B cell (primary cell): ENCODE results near the gene TGFB1. TPM values are rescaled to one million over a fixed set of nuclear protein-coding genes. Genes with fewer than 3 reads are reported as not detected.

Experiments
- ATAC-seq: fragments of 200-7000 bp; cut with Tn5 transposase; one replicate; pipeline ENCODE4 v1.10.0; 2021; ENCODE audit warnings: low read depth, mild to moderate bottlenecking, moderate number of reproducible peaks, moderate library complexity
- CTCF ChIA-PET: fragments of 350-600 bp; sonication (Branson Sonifier 250); formaldehyde crosslinking; loops from one replicate; lab custom pipeline; 2021; ENCODE audit warnings: antibody characterized with exemption, inconsistent platforms; lab: Charles Lee
- POLR2A ChIA-PET: fragments of 350-600 bp; sonication (Branson Sonifier 250); formaldehyde crosslinking; loops from one replicate; lab custom pipeline; 2021; ENCODE audit warnings: antibody characterized with exemption; lab: Charles Lee
- DNase-seq: peaks from one replicate; pipeline ENCODE4 v3.0.0; 2013
- H2AFZ ChIP-seq: 2 replicates; pipeline ENCODE4 v1.6.1; 2012; ENCODE audit warnings: mild to moderate bottlenecking, low read depth, low read length; ENCODE audit not compliant: insufficient read depth, poor library complexity, severe bottlenecking
- H3K27ac ChIP-seq, 2 donors: 1 replicate in 1 of 2; 2 replicates in 1 of 2; pipeline ENCODE4 v1.5.1; 2012 to 2013; ENCODE audit warnings: low read length in 2 of 2, mild to moderate bottlenecking in 2 of 2, moderate library complexity in 1 of 2
- H3K27me3 ChIP-seq, 4 experiments: fragments of 200-600 bp in 1 of 4; sonication (generic) in 1 of 4; replicated peaks in 1 of 4; 1 replicate in 2 of 4; 2 replicates in 2 of 4; pipeline versions ENCODE4 v1.6.1 to v1.7.0; 2013 to 2016; ENCODE audit warnings: low read length in 3 of 4, mild to moderate bottlenecking in 2 of 4, mixed read lengths in 1 of 4, moderate library complexity in 1 of 4; ENCODE audit not compliant: insufficient read depth in 4 of 4, control insufficient read depth in 3 of 4; ENCODE audit errors: control extremely low read depth in 1 of 4
- H3K36me3 ChIP-seq, 2 experiments: replicated peaks in 1 of 2; 1 replicate in 1 of 2; 2 replicates in 1 of 2; pipeline versions ENCODE4 v1.6.1 to v1.7.1; 2013; ENCODE audit warnings: low read length in 1 of 2; ENCODE audit not compliant: insufficient read depth in 2 of 2, control insufficient read depth in 1 of 2; ENCODE audit errors: control extremely low read depth in 1 of 2, extremely low read depth in 1 of 2
- H3K4me1 ChIP-seq, 2 donors: fragments of 200-600 bp in 1 of 2; sonication (generic) in 1 of 2; 1 replicate in 1 of 2; 2 replicates in 1 of 2; pipeline versions ENCODE4 v1.5.1 to v1.6.1; 2013 to 2017; ENCODE audit warnings: low read length in 2 of 2; ENCODE audit not compliant: control insufficient read depth in 2 of 2, insufficient read depth in 2 of 2
- H3K4me2 ChIP-seq: replicated peaks from 2 replicates; pipeline ENCODE3; 2012; ENCODE audit warnings: mild to moderate bottlenecking, low read depth, low read length; ENCODE audit not compliant: poor library complexity, severe bottlenecking
- H3K4me3 ChIP-seq, 5 experiments: fragments of 200-600 bp in 1 of 5; sonication (generic) in 1 of 5; 1 replicate in 3 of 5; 2 replicates in 2 of 5; pipeline versions ENCODE4 v1.5.1 to v1.7.0; 2011 to 2016; ENCODE audit warnings: low read length in 4 of 5, mild to moderate bottlenecking in 4 of 5, low read depth in 2 of 5, control low read depth in 1 of 5, moderate library complexity in 1 of 5; ENCODE audit not compliant: insufficient read depth in 1 of 5; ENCODE audit errors: control extremely low read depth in 1 of 5, extremely low read depth in 1 of 5
- H3K79me2 ChIP-seq: fragments of 200-600 bp; sonication (generic); one replicate; pipeline ENCODE4 v1.6.0; 2016; ENCODE audit warnings: low read length; ENCODE audit not compliant: control insufficient read depth, insufficient read depth
- H3K9ac ChIP-seq: fragments of 200-600 bp; sonication (generic); 2 replicates; pipeline ENCODE4 v1.6.1; 2017; ENCODE audit warnings: mild to moderate bottlenecking, low read length, moderate library complexity
- H3K9me3 ChIP-seq, 3 donors: one replicate each; pipeline versions ENCODE4 v1.6.1 to v1.7.1; 2013; ENCODE audit warnings: low read length in 2 of 3; ENCODE audit not compliant: control insufficient read depth in 2 of 3, insufficient read depth in 1 of 3; ENCODE audit errors: control extremely low read depth in 1 of 3
- H4K20me1 ChIP-seq: 2 replicates; pipeline ENCODE4 v1.6.0; 2012; ENCODE audit warnings: mild to moderate bottlenecking, low read length; ENCODE audit not compliant: insufficient read depth, control insufficient read depth, poor library complexity, severe bottlenecking
- H3K27ac Mint-ChIP-seq: one replicate; pipeline ENCODE4 v1.8.0; 2021; ENCODE audit warnings: mixed read lengths
- H3K27me3 Mint-ChIP-seq: one replicate; pipeline ENCODE4 v1.8.0; 2021; ENCODE audit warnings: mixed read lengths
- H3K4me1 Mint-ChIP-seq: one replicate; pipeline ENCODE4 v1.8.0; 2021; ENCODE audit warnings: mixed read lengths
- H3K4me3 Mint-ChIP-seq: one replicate; pipeline ENCODE4 v1.8.0; 2021; ENCODE audit warnings: mixed read lengths
- H3K9me3 Mint-ChIP-seq: one replicate; pipeline ENCODE4 v1.8.0; 2022; ENCODE audit warnings: mixed read lengths; ENCODE audit not compliant: insufficient read depth
- EZH2 ChIP-seq: IDR thresholded peaks from 2 replicates; pipeline ENCODE4 v1.6.1; 2012; ENCODE audit warnings: borderline replicate concordance, low read depth, mild to moderate bottlenecking, moderate library complexity, low read length; ENCODE audit not compliant: insufficient read depth, poor library complexity, severe bottlenecking
- WGBS: methylation state at CpG from one replicate; pipeline ENCODE4 v1.1.5; 2013; ENCODE audit warnings: missing lambda C conversion rate; ENCODE audit not compliant: insufficient coverage; 5-methylcytosine and 5-hydroxymethylcytosine counted together
- intact Hi-C: fragments of 100-400 bp; cut with micrococcal nuclease; formaldehyde crosslinking; loops from one replicate; pipeline ENCODE4 v1.10.0; 2022
- polyA plus RNA-seq: library from polyadenylated mRNA; depleted of rRNA; stranded (reverse); fragments of >200 nt; gene quantifications from 2 replicates; pipeline ENCODE4 v1.2.3, GENCODE V29; 2012
- total RNA-seq, 2 donors: library from RNA; stranded (reverse); fragments of 120-200 nt in 1 of 2; gene quantifications; 1 replicate in 1 of 2; 2 replicates in 1 of 2; pipeline versions ENCODE4 v1.2.3 to v1.2.4, GENCODE V29; 2013 to 2022
- TF ChIP-seq, protein P1 (sequence below): fragments of 200-600 bp; IDR thresholded peaks from one replicate; pipeline ENCODE4 v1.8.0; 2022; ENCODE audit warnings: antibody characterized with exemption, mild to moderate bottlenecking

The TGFB1 gene
- total and polyA plus RNA-seq, 2 donors (not counting 1 experiment from before 2014, with no cell fraction given) = 109 to 120 TPM

DNA sequence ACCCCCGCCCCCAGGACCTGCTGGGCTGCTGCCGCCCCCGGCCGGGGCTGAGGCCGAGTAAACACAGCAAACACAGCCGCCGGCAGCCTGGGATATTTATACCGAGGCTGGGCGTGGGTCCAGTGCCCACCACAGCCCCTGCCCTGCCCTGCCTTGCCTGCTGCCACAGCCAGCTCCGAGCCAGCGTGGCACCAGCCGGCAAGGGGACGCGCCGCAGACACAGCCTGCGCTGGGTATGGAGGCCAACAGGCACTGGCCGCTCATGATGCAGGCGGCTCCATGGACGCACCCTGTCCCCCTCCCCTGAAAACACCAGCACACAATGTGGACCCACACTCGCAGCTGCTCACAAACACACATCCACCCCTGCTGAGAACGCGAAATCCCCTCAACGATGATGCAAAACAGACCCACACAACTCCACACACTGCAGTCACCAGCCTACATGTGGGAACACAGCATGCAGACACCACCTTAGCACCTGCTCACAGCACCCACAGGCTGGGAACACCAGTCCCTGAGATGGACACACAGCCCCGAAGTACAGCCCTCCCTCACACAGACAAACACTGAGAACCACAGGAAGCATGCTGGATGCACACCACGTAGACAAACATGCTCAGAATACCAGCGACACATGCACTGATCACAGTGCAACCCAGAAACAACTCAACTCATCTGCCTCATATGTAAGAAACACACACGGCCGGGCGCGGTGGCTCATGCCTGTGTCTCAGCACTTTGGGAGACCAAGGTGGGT lies 27.6 kb downstream of the TGFB1 start:
- POLR2A ChIA-PET = interaction anchor here (0.6 to 5.3 kb wide), 5 partner anchors 23 to 1097 kb away, joined by 3 to 69 read pairs (median 11); partner anchors contain the start of genes B9D2 and TGFB1
- no peaks in the 10 kb centered on the region for H3K9me3 ChIP-seq
- H3K4me1 ChIP-seq = peaks cover 59 to 93% of the 10 kb centered on the region in 2 donors
- DNase-seq (peak; percentile 82), ATAC-seq (peak; percentile 41)
- Mint-ChIP-seq H3K27me3 (no peaks in the 10 kb centered on the region), H3K4me3 (peak overlapping the region; percentile 92), H3K27ac (peak overlapping the region; percentile 99), H3K9me3 (no peaks in the 10 kb centered on the region), H3K4me1 (peaks cover 71% of the 10 kb centered on the region)
- WGBS = 30% methylated on average over 26 of the region's 30 CpGs
- H3K79me2 ChIP-seq = no peaks in the 10 kb centered on the region
- TF ChIP-seq, protein P1, sequence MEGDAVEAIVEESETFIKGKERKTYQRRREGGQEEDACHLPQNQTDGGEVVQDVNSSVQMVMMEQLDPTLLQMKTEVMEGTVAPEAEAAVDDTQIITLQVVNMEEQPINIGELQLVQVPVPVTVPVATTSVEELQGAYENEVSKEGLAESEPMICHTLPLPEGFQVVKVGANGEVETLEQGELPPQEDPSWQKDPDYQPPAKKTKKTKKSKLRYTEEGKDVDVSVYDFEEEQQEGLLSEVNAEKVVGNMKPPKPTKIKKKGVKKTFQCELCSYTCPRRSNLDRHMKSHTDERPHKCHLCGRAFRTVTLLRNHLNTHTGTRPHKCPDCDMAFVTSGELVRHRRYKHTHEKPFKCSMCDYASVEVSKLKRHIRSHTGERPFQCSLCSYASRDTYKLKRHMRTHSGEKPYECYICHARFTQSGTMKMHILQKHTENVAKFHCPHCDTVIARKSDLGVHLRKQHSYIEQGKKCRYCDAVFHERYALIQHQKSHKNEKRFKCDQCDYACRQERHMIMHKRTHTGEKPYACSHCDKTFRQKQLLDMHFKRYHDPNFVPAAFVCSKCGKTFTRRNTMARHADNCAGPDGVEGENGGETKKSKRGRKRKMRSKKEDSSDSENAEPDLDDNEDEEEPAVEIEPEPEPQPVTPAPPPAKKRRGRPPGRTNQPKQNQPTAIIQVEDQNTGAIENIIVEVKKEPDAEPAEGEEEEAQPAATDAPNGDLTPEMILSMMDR = no peak
- TF ChIP-seq EZH2 = no peak
- CTCF ChIA-PET = interaction anchor here (1.6 to 9.7 kb wide), 3 partner anchors 18 to 63 kb away, joined by 6 to 130 read pairs (median 15); partner anchors contain the start of gene TGFB1
- H3K4me3 ChIP-seq = peak overlapping the region in 4 of 5 experiments; percentile 22 to 72 (median 46)
- H3K36me3 ChIP-seq = peaks cover 0 to 45% of the 10 kb centered on the region in 2 experiments
- H4K20me1 ChIP-seq = peaks cover 8% of the 10 kb centered on the region
- peak overlapping the region; percentile 92 for H3K4me2 ChIP-seq
- H2AFZ ChIP-seq = no peak overlapping the region
- peak overlapping the region; percentile 76 to 97 for H3K27ac ChIP-seq
- no peaks in the 10 kb centered on the region for H3K27me3 ChIP-seq
- peak overlapping the region; percentile 58 for H3K9ac ChIP-seq
- intact Hi-C loops = loop anchor here (1.0 to 10.0 kb wide), 2 partner anchors 16 to 239 kb away; partner anchors contain the start of gene CCDC97

DNA sequence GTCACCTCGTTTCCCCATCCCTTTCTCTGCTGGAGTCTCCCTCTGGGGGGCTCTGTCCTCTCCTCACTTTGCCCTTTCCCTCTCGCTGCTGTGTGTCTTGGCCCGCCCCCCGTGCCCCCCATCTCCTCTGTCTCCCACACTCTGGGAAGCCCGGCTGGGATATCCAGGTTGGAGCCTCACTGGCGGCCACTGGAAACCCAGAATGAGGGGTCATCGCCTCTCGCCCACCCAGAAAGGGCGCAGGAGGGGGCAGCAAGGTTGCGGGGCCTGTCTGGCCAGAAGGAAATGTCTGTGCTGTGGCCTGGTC lies 28.1 kb downstream of the TGFB1 start:
- intact Hi-C loops = loop anchor here (10.0 kb wide), 1 partner anchor 239 kb away; no protein-coding TSS in a partner anchor

More for the DNA sequence above, 28.1 kb downstream of the TGFB1 start:
- no peak for DNase-seq
- no peak for TF ChIP-seq EZH2
- TF ChIP-seq, protein P1 = no peak
- peak overlapping the region; percentile 93 for H3K27ac Mint-ChIP-seq
- H3K9me3 ChIP-seq = no peaks in the 10 kb centered on the region
- peak overlapping the region; percentile 76 to 97 for H3K27ac ChIP-seq
- ChIA-PET CTCF (interaction anchor here (1.6 to 9.7 kb wide), 3 partner anchors 17 to 63 kb away, joined by 6 to 130 read pairs (median 15); partner anchors contain the start of gene TGFB1), POLR2A (interaction anchor here (0.5 to 5.3 kb wide), 4 partner anchors 23 to 1096 kb away, joined by 6 to 69 read pairs (median 10); partner anchors contain the start of gene TGFB1)
- H3K4me1 ChIP-seq = peaks cover 58 to 91% of the 10 kb centered on the region in 2 donors
- H3K27me3 Mint-ChIP-seq = no peaks in the 10 kb centered on the region
- H2AFZ ChIP-seq = no peak overlapping the region
- no peaks in the 10 kb centered on the region for H3K79me2 ChIP-seq
- H3K9me3 Mint-ChIP-seq = no peaks in the 10 kb centered on the region
- no peak overlapping the region for H3K4me3 Mint-ChIP-seq
- 56% methylated on average over 10 of the region's 10 CpGs for WGBS
- H3K36me3 ChIP-seq = peaks cover 0 to 49% of the 10 kb centered on the region in 2 experiments
- H3K4me2 ChIP-seq = peak overlapping the region; percentile 92
- H3K27me3 ChIP-seq = no peaks in the 10 kb centered on the region
- H4K20me1 ChIP-seq = peaks cover 6% of the 10 kb centered on the region
- no peak for ATAC-seq
- H3K9ac ChIP-seq = peak overlapping the region; percentile 58
- H3K4me3 ChIP-seq = peak overlapping the region in 1 of 5 experiments; percentile 52
- peaks cover 69% of the 10 kb centered on the region for H3K4me1 Mint-ChIP-seq
